ENCODE data around the gene NFYC.
A peak's percentile ranks its signal among the peaks of the same experiment; 100 is the strongest.

Gene NFYC

DNA sequence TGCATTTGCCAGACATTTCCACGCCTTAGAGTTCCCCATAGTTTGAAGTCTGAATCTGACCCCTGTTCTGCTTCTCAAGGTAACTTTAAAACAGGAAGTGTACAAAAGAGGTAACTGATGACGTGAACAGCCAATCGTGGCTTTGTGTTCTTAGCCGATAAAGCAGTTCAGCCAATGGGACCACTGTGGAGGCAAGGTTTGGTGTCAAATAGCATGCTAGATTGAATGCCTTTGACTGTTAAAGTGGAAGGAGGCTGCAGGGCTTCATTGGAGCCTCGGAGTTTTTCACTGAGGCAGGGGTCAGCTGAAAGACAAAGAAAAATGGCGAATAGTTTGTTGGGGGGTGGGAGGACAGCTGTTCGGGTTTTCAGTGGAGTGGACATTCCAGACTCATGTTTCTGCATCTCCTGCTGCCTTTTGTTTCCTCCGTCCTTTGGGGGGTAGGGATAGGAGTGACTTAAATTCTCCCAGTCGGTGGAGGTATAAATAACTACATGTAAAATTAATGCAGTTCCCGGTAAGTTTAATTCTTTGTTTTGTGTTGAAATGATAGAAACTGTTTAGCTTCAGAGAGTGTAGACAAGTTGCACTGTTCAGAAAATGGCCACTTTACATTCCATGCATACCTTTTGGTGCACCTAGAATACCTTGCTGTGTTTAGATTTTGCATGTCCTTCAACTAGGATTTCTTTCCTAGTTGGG is 17.7 kb downstream of the NFYC start:
- H3K4me3 ChIP-seq (ENCODE audit: low read depth, low read length), result peak overlapping the region; percentile 71
- TF ChIP-seq, protein P1, sequence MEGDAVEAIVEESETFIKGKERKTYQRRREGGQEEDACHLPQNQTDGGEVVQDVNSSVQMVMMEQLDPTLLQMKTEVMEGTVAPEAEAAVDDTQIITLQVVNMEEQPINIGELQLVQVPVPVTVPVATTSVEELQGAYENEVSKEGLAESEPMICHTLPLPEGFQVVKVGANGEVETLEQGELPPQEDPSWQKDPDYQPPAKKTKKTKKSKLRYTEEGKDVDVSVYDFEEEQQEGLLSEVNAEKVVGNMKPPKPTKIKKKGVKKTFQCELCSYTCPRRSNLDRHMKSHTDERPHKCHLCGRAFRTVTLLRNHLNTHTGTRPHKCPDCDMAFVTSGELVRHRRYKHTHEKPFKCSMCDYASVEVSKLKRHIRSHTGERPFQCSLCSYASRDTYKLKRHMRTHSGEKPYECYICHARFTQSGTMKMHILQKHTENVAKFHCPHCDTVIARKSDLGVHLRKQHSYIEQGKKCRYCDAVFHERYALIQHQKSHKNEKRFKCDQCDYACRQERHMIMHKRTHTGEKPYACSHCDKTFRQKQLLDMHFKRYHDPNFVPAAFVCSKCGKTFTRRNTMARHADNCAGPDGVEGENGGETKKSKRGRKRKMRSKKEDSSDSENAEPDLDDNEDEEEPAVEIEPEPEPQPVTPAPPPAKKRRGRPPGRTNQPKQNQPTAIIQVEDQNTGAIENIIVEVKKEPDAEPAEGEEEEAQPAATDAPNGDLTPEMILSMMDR (IDR thresholded peaks at IDR 0.05; ENCODE audit: low read depth, low read length), result no peak

DNA sequence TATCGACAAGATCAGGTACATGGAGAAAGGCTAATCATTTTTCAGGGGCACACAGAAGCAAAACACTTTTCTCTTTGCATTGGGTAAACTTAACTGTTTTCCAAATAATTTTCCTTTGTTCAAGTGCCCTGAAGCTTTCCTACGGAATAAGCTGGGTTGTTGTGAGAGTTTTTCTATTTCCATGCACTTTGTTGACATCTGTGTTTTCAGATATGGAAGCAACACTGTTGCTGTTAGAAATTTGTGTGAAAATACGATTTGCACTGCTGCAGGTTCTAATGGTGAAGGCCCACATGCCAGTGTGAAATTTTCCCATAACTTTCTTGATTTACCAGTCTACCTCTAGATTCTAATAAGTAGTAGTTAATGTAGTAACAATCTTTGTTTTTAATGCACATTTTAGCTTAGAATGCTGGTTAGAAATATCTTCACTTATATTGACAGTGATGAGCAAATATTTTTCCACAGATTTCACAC is 18.3 kb downstream of the NFYC start:
- TF ChIP-seq, protein P1 (IDR thresholded peaks at IDR 0.05; ENCODE audit: low read depth, low read length), result no peak
- H3K4me3 ChIP-seq (ENCODE audit: low read depth, low read length), result peak overlapping the region; percentile 71

DNA sequence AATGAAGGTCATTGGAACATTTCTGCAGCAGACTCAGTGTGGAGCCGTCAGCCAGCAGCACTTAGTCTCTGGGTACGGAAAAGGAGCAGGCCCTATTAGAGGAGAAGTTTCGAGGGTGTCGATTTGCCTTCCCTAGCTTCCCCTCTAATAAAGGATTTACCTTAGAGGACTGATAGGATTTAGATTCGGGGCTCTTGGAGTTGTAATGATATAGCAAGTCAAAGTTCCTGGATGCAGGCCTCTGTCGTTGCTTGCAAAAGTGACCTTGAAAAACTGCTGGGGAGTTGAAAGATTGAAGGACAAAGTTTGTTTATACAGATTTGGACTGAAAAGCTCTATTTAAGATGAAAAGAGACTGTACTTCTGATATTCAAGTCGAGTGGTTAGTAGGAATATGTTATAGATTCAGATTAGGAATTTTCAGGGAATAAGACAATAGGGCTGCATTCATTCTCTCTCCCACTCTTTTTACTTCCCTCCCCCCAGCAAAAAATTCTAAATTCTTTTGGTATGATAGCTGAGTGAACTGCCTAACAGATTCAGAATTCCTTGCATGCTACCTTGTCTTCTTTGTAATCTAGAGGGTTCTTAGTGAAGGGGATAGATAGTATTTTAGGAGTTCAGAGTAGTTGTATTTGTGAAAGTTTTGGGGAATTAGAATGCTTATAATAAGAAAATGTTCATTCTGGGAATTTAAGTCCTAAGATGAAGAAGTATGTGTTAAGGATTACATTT is 19.2 kb downstream of the NFYC start:
- TF ChIP-seq, protein P1 (IDR thresholded peaks at IDR 0.05; ENCODE audit: low read depth, low read length), result no peak

DNA sequence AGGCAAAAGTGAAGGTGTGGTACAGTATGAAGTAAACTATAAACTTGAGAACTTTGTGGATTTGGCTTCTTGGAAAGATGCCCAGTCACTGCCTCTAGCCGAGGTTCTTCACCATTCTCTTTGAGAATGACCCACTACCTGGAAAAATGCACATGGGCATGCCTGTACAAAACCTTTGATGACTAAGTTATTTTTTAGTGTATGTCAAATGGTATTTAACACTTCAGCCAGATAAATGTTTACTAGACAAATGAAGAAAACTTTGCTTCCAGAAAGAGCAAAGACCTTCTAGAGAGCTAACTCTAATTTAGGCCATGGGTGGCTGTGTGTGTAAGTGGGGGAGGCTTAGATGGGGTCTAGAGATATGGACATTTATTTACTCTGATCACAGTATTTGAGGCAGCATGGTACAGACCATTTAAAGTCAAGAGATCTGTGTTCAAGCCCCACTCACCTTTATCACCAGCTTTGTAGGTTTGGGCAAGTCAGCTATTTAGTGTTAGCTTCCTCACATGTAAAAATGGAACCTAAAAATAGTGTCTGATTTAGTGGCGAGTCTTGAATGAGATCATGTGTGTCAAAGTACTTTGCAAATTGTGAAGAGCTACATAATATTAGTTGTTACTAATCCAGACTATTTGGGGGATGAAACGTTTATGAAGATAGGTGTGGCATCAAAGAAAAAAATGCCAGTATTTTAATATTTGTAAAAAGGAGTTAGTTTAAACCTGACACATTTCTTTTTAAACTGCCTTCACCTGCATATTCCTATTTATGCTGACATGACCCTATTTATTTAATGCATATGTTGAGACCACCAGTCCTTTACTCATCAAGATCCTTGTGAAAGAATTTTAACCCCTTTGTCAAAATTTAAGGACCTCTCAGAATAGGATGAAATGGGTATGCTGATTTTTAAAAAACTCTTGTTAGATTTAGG is 20.2 kb downstream of the NFYC start:
- H3K4me3 ChIP-seq (ENCODE audit: low read depth, low read length), result no peak overlapping the region
- TF ChIP-seq, protein P1 (IDR thresholded peaks at IDR 0.05; ENCODE audit: low read depth, low read length), result no peak

More for the DNA sequence above, 19.2 kb downstream of the NFYC start:
- H3K4me3 ChIP-seq (ENCODE audit: low read depth, low read length), result peak overlapping the region; percentile 71

DNA sequence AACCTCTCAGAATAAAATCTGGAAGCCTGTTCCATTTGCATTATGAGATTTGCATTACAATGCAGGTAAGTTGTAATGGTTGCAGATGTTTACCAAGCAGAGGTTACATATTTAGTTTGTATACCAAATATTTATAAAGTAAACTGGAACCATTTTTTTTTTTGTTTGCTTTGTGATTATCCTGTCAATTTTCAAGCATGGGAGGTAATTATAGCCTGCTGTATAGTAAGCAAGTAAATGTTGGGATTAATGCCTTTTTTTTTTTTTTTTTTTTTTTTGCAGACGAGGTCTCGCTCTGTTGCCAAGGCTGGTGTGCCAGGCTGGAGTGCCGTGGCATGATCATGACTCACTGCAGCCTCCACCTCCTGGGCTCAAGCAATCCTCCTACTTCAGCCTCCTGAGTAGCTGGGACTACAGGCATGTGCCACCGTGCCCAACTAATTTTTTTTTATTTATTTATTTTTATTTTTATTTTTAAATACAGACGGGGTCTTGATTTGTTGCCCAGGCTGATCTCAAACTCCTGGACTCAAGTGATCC is 21.0 kb downstream of the NFYC start:
- TF ChIP-seq, protein P1 (IDR thresholded peaks at IDR 0.05; ENCODE audit: low read depth, low read length), result no peak
- no peak overlapping the region for H3K4me3 ChIP-seq (ENCODE audit: low read depth, low read length)

DNA sequence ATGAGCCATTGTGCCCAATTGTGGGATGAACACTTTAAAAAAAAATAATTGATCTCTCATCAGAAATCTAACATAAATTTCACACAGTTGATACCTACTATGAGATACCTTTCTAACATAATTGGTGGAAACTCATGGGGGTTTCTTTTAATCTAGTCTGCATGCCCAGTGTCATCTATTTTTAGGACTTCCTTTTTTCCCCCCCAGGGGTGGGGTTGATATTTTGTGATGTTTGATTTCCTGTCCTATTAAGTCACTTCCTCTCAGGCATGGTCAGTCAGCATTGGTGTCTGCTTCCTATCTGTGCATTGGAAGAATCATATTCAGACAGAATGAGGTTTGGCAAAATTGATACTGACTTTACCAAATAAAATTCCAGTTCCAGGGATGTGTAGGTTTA is 21.5 kb downstream of the NFYC start:
- H3K4me3 ChIP-seq (ENCODE audit: low read depth, low read length), result no peak overlapping the region
- TF ChIP-seq, protein P1 (IDR thresholded peaks at IDR 0.05; ENCODE audit: low read depth, low read length), result no peak

Measured in WI38 (cell line).